ENCODE data around the gene CYB5D1.
"Not testable (repeated sequence)": the region's sequence is repeated elsewhere in the genome, so short reads cannot be mapped to it uniquely, and the experiment has no call there.

The CYB5D1 gene

DNA sequence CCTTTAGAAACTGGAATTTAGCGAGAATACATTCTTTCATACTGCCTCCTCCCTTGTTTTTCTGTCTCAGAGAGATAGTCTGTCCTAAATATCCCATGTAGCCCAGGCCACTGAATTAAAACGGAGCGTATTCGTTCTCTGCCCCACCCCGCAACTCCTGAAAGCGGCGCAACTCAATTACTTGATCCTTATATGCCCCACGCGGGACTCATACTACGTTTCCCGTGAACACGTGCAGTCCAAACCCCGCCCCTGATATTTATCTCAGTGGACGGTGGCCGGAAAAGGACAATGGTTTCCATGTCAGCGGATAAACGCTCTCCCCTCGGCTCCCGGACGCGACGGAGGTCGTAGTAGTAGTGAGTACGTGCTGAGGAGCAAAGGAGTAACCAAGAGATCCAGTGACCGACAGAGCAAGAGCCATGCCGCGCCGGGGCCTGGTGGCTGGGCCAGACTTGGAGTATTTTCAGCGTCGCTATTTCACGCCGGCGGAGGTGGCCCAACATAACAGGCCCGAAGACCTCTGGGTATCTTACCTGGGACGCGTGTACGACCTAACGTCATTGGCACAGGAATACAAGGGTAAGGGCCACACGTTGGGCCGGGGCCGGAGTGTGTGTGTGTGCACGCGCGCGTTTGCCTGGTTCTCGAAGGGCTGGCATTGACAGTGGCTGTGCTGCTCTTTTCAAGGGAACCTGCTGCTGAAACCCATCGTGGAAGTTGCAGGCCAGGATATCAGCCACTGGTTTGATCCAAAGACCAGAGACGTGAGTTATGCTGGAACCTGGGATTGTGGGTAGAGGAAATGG is at the start of gene CYB5D1:
TSS of gene CYB5D1 (plus strand) at position 291 of the 809 bp plus-strand sequence. CDS start at position 423, 132 bp downstream.
- DNase-seq (ENCODE audit: low spot score): peak; percentile 96

DNA sequence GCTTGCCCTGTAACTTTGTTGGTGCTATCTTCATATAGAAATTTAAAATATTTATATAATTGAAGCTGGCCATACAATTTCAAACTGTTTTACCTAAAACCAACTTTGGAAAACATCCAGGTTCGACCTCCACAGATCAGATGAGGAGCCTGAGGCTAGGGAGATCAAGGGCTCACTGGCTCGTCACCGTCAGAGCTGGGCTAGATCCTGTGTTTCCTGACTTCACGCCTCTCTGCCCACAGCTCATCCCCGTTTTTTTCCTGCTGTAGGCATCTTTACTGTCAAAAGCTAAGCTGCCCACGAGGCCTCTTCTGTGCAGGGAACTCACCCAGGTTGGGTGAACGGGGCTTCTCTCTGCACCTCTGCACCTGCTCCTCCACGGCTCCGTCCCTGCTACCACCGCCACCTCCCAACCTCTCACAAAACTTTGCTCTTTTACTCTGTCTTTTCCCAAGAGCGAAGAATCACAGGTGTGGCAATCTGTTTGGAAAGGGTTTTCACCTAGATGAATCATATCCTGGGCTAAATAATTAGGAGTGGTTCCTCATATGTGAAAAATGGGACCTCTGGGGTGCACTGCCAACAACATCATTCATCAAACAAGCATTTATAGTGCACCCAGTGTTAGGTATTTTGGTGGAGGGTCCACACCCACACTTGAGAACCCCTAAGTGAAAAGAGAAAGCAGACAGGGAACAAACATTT is 48.6 kb upstream of the CYB5D1 start:
- DNase-seq (ENCODE audit: low spot score): no peak

- DNase-seq (ENCODE audit: low spot score): not testable (repeated sequence)
Measured at GRCh38 chr17:7809791-7810343, 47.9 kb upstream of the CYB5D1 start.

DNA sequence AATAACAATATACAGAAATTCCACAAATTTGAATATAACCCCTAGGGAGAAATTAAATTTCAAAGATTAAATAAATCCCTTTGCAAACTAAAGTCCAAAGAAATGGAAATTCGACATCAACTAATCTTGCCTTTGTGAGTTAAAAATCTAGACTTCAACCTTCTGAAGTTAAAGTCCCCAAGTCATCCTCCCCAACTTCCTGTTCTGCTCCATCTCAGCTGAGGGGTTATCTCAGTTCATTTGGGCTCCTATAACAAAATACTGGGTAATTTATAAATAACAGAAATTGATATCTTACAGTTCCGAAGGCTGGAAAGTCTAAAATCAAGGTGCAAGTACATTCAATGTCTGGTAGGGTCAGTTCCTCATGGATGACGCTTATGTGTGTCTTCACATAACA is 46.6 kb upstream of the CYB5D1 start:
- no peak for DNase-seq (ENCODE audit: low spot score)

- no peak for DNase-seq (ENCODE audit: low spot score)
Measured at GRCh38 chr17:7814969-7815368, 42.8 kb upstream of the CYB5D1 start.

GRCh38 chr17:7816926-7817642 is 40.7 kb upstream of the CYB5D1 start:
- no peak for DNase-seq (ENCODE audit: low spot score)

- no peak for DNase-seq (ENCODE audit: low spot score)
Measured at GRCh38 chr17:7817643-7817964, 40.2 kb upstream of the CYB5D1 start.

- peak; percentile 42 for DNase-seq (ENCODE audit: low spot score)
Measured at GRCh38 chr17:7818026-7818425, 39.8 kb upstream of the CYB5D1 start.

- DNase-seq (ENCODE audit: low spot score): peak; percentile 45
Measured at GRCh38 chr17:7818746-7819645, 38.8 kb upstream of the CYB5D1 start.

- no peak for DNase-seq (ENCODE audit: low spot score)
Measured at GRCh38 chr17:7820231-7820630, 37.6 kb upstream of the CYB5D1 start.

DNA sequence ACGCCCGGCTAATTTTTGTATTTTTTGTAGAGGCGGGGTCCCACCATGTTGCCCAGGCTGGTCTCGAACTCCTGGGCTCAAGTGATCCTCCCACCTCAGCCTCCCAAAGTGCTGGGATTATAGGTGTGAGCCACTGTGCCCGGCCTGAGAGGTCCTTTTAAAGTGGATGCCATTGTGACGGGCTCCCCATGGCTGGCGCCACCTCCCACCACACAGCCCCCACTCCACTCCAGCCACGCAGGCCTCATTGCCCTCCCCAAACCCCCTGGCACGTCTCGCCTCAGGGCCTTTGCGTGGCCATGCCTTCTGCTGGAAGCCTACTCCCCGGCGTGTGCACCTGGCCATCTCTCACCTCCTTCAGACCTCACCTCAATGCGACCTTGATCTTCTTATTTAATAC is 35.7 kb upstream of the CYB5D1 start:
- DNase-seq (ENCODE audit: low spot score): no peak

DNA sequence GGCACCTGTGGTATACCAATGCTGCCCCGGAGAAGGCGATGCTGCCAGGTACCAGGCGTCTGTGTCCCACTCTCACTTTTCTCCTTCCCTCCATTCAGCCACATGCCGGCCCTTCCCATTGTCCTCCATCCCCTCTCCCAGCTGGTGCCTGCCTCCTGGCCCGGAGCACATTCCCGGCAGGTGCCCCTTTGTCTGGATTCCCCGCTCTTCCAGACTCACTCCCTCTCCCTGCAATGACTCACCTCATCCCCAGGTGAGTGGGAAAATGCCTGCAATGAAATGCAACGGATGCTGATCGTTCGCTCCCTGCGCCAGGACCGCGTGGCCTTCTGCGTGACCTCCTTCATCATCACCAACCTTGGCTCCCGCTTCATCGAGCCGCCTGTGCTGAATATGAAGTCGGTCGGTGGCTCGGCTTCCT is 34.2 kb upstream of the CYB5D1 start:
- no peak for DNase-seq (ENCODE audit: low spot score)

GRCh38 chr17:7824021-7824924 is 33.5 kb upstream of the CYB5D1 start:
- DNase-seq (ENCODE audit: low spot score): no peak

GRCh38 chr17:7825206-7825990 is 32.4 kb upstream of the CYB5D1 start:
- DNase-seq (ENCODE audit: low spot score): no peak

DNA sequence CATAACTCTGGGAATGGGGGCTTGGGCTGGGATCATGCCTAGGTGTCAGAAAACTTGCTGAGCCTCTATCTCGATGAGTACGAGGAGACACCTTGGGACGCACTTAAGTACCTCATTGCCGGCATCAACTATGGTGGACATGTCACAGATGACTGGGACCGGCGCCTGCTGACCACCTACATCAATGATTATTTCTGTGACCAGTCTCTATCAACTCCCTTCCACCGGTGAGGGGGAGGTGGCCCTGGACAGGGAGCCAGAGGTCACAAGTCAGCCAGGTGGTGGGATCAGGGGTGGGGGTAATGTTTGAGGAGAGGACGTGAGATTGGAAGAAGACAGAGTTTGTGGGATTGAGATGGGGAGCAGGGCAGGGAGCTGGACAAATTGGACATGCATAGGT is 27.2 kb upstream of the CYB5D1 start:
- DNase-seq (ENCODE audit: low spot score): no peak

DNA sequence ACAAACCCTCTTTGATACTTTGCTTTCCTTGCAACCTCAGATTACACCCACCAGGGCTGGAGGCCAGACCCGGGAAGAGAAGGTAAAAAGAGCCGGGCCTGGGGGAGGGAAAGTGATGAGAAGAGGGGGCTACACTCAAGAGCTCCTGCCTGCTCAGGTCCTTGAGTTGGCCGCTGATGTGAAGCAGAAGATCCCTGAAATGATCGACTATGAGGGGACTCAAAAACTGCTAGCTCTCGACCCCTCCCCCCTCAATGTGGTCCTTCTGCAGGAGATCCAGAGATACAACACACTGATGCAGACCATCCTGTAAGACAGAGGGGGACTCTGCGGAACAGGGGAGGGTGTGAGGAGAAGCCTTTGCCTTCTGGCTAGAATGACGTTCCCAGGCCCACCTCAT is 26.6 kb upstream of the CYB5D1 start:
- DNase-seq (ENCODE audit: low spot score): no peak

DNA sequence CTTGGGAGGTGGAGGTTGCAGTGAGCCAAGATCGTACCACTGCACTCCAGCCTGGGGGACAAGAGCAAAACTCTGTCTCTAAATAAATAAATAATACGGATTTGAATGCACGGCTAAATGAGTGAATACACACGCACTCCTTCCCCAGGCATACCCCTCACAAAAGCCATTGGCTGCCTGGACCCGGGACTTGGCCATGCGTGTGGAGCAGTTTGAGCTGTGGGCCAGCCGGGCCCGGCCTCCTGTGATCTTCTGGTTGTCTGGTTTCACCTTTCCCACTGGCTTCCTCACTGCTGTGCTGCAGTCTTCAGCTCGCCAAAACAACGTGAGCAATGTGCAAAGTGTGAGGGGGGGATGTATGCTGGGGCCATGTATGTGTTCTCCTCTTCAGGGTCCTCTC is 25.4 kb upstream of the CYB5D1 start:
- DNase-seq (ENCODE audit: low spot score): no peak

- no peak for DNase-seq (ENCODE audit: low spot score)
Measured at GRCh38 chr17:7833011-7833794, 24.6 kb upstream of the CYB5D1 start.

Measured in ecto neural progenitor cell (in vitro differentiated cells).